Gastroesophageal sphincter (tissue), 2 donors: ENCODE results near the gene BTBD19.

Experiments
- EP300 ChIP-seq: sonication (generic); formaldehyde crosslinking; IDR thresholded peaks from one replicate; pipeline ENCODE4 v1.6.1; 2017; ENCODE audit warnings: antibody characterized with exemption, mild to moderate bottlenecking
- POLR2A ChIP-seq, 2 donors: fragments of 450-650 bp; IDR thresholded peaks; one replicate each; pipeline ENCODE4 v1.6.1; 2017; ENCODE audit warnings: antibody characterized with exemption in 2 of 2, mild to moderate bottlenecking in 2 of 2, moderate library complexity in 1 of 2

GRCh38 chr1:44820328-44821239, 12.3 kb downstream of the BTBD19 start:
- TF ChIP-seq POLR2A (IDR thresholded peaks at IDR 0.05) (no peak), EP300 (no peak)
